H1 (cell line): Measurements from ENCODE around the gene GON4L. TPM values are rescaled to one million over a fixed set of nuclear protein-coding genes. Genes with fewer than 3 reads are reported as not detected.

Experiments used
- CTCF ChIA-PET: fragments of 300-600 bp; sonication (Branson Sonifier 250); formaldehyde crosslinking; loops from one replicate; lab custom pipeline; 2021; ENCODE audit not compliant: partially characterized antibody; lab: Charles Lee
- POLR2A ChIA-PET: fragments of 300-600 bp; sonication (Branson Sonifier 250); formaldehyde crosslinking; loops from one replicate; lab custom pipeline; 2021; ENCODE audit warnings: inconsistent platforms; ENCODE audit not compliant: partially characterized antibody; lab: Charles Lee
- DNase-seq, 2 experiments: peaks; one replicate each; pipeline versions ENCODE4 v3.0.0 to v3.0.0-alpha.2; 2010 to 2022; ENCODE audit warnings: low spot score in 2 of 2, low read depth in 1 of 2, mixed read lengths in 1 of 2
- FAIRE-seq: peaks from 2 replicates; lab custom pipeline; 2011; peaks lifted over from hg19 to GRCh38; lab: Jason Lieb, UNC
- H2AFZ ChIP-seq: 2 replicates; pipeline ENCODE4 v1.8.1; 2012; ENCODE audit warnings: low read length, inconsistent platforms
- H2AK5ac ChIP-seq: 2 replicates; pipeline ENCODE4 v1.6.1; 2013; ENCODE audit warnings: low read depth, low read length
- H2BK120ac ChIP-seq: replicated peaks from 2 replicates; pipeline ENCODE3; 2013; ENCODE audit warnings: low read depth, low read length, inconsistent platforms
- H2BK12ac ChIP-seq: 2 replicates; pipeline ENCODE4 v1.6.1; 2013; ENCODE audit warnings: low read depth, low read length
- H2BK15ac ChIP-seq: 2 replicates; pipeline ENCODE4 v1.6.1; 2013; ENCODE audit warnings: low read length
- H2BK20ac ChIP-seq: 2 replicates; pipeline ENCODE4 v1.6.1; 2013; ENCODE audit warnings: low read length
- H2BK5ac ChIP-seq: 2 replicates; pipeline ENCODE4 v1.6.1; 2013; ENCODE audit warnings: low read depth, low read length
- H3K14ac ChIP-seq: 2 replicates; pipeline ENCODE4 v1.6.1; 2013; ENCODE audit warnings: inconsistent platforms; ENCODE audit not compliant: insufficient read length
- H3K18ac ChIP-seq: 2 replicates; pipeline ENCODE4 v1.6.1; 2013; ENCODE audit warnings: low read length; ENCODE audit errors: extremely low read depth
- H3K23ac ChIP-seq: 2 replicates; pipeline ENCODE4 v1.6.1; 2013; ENCODE audit warnings: inconsistent platforms; ENCODE audit not compliant: insufficient read length
- H3K23me2 ChIP-seq: 2 replicates; pipeline ENCODE4 v1.6.1; 2013; ENCODE audit warnings: low read depth, low read length
- H3K27ac ChIP-seq: 2 replicates; pipeline ENCODE4 v1.6.1; 2011; ENCODE audit warnings: low read depth, low read length, inconsistent platforms
- H3K27me3 ChIP-seq, 4 experiments: replicated peaks in 1 of 4; 1 replicate in 1 of 4; 2 replicates in 3 of 4; pipeline versions ENCODE4 v1.6.1 to v1.8.1; 2011 to 2013; ENCODE audit warnings: low read length in 3 of 4, mild to moderate bottlenecking in 3 of 4, inconsistent platforms in 2 of 4, mixed read lengths in 2 of 4, moderate library complexity in 1 of 4; ENCODE audit not compliant: control insufficient read depth in 3 of 4, insufficient read depth in 3 of 4; ENCODE audit errors: extremely low read depth in 1 of 4
- H3K36me3 ChIP-seq, 4 experiments: 2 replicates each; pipeline versions ENCODE4 v1.6.1 to v1.8.1; 2011 to 2013; ENCODE audit warnings: mild to moderate bottlenecking in 4 of 4, low read length in 3 of 4, moderate library complexity in 2 of 4, control low read depth in 1 of 4, inconsistent platforms in 1 of 4; ENCODE audit not compliant: insufficient read depth in 4 of 4, control insufficient read depth in 2 of 4
- H3K4ac ChIP-seq: replicated peaks from 2 replicates; pipeline ENCODE3; 2013; ENCODE audit warnings: low read length, low read depth, mixed read lengths, inconsistent platforms; ENCODE audit not compliant: insufficient read length
- H3K4me1 ChIP-seq, 4 experiments: replicated peaks in 1 of 4; 1 replicate in 1 of 4; 2 replicates in 3 of 4; pipeline versions ENCODE4 v1.6.1 to v1.8.1; 2011 to 2013; ENCODE audit warnings: low read length in 3 of 4, inconsistent platforms in 2 of 4, mixed read lengths in 1 of 4; ENCODE audit not compliant: insufficient read depth in 4 of 4, control insufficient read depth in 3 of 4
- H3K4me2 ChIP-seq, 2 experiments: 2 replicates each; pipeline versions ENCODE4 v1.6.1 to v1.8.1; 2011 to 2013; ENCODE audit warnings: low read depth in 2 of 2, low read length in 2 of 2, control low read depth in 1 of 2, inconsistent platforms in 1 of 2, mild to moderate bottlenecking in 1 of 2; ENCODE audit not compliant: insufficient read depth in 1 of 2
- H3K4me3 ChIP-seq, 4 experiments: fragments of 200-600, 300-600 bp in 1 of 4; sonication (generic), shearing (Covaris generic), sonication (Bioruptor Twin) in 1 of 4; 2 replicates each; pipeline versions ENCODE4 v1.5.1 to v1.8.1; 2011 to 2016; ENCODE audit warnings: low read length in 4 of 4, low read depth in 3 of 4, control low read depth in 2 of 4, inconsistent platforms in 2 of 4, mild to moderate bottlenecking in 2 of 4, mixed read lengths in 1 of 4, moderate library complexity in 1 of 4; ENCODE audit not compliant: insufficient read depth in 2 of 4; ENCODE audit errors: extremely low read depth in 1 of 4
- H3K56ac ChIP-seq: replicated peaks from 2 replicates; pipeline ENCODE3; 2013; ENCODE audit warnings: low read depth, mild to moderate bottlenecking, mixed read lengths, low read length, inconsistent platforms; ENCODE audit not compliant: insufficient read length
- H3K79me1 ChIP-seq: 2 replicates; pipeline ENCODE4 v1.6.1; 2013; ENCODE audit warnings: low read depth, low read length, control low read depth
- H3K79me2 ChIP-seq, 2 experiments: 2 replicates each; pipeline versions ENCODE4 v1.6.1 to v1.8.1; 2012 to 2013; ENCODE audit warnings: low read length in 2 of 2, mild to moderate bottlenecking in 2 of 2, inconsistent platforms in 1 of 2; ENCODE audit not compliant: insufficient read depth in 2 of 2, control insufficient read depth in 1 of 2
- H3K9ac ChIP-seq, 4 experiments: replicated peaks in 1 of 4; 1 replicate in 1 of 4; 2 replicates in 3 of 4; pipeline versions ENCODE4 v1.6.1 to v1.8.1; 2011 to 2013; ENCODE audit warnings: low read depth in 3 of 4, low read length in 3 of 4, control low read depth in 2 of 4, mild to moderate bottlenecking in 2 of 4, moderate library complexity in 2 of 4, inconsistent platforms in 1 of 4; ENCODE audit errors: extremely low read depth in 1 of 4
- H3K9me3 ChIP-seq, 2 experiments: 2 replicates each; pipeline versions ENCODE4 v1.6.1 to v1.8.1; 2012 to 2013; ENCODE audit warnings: mild to moderate bottlenecking in 2 of 2, moderate library complexity in 2 of 2, control low read depth in 1 of 2, inconsistent platforms in 1 of 2, low read depth in 1 of 2, low read length in 1 of 2, mixed read lengths in 1 of 2; ENCODE audit not compliant: insufficient read depth in 2 of 2
- H4K20me1 ChIP-seq, 2 experiments: replicated peaks in 1 of 2; 2 replicates each; pipeline versions ENCODE3 to v1.8.1; 2011 to 2013; ENCODE audit warnings: inconsistent platforms in 2 of 2, low read length in 2 of 2, mild to moderate bottlenecking in 1 of 2; ENCODE audit not compliant: insufficient read depth in 2 of 2, control insufficient read depth in 1 of 2
- H4K5ac ChIP-seq: 2 replicates; pipeline ENCODE4 v1.6.1; 2013; ENCODE audit warnings: low read length, low read depth, mixed read lengths, inconsistent platforms; ENCODE audit not compliant: insufficient read length
- H4K8ac ChIP-seq: 2 replicates; pipeline ENCODE4 v1.8.0; 2013; ENCODE audit warnings: mild to moderate bottlenecking, moderate library complexity, low read length, inconsistent platforms; ENCODE audit not compliant: insufficient read depth; ENCODE audit errors: extremely low read depth
- H4K91ac ChIP-seq: replicated peaks from 2 replicates; pipeline ENCODE3; 2013; ENCODE audit warnings: low read length, mixed read lengths, inconsistent platforms; ENCODE audit not compliant: insufficient read length
- EP300 ChIP-seq, 2 experiments: IDR thresholded peaks; 1 replicate in 1 of 2; 2 replicates in 1 of 2; pipeline ENCODE4 v1.6.1; 2011 to 2012; ENCODE audit warnings: low read depth in 2 of 2, low read length in 2 of 2, mild to moderate bottlenecking in 2 of 2, borderline replicate concordance in 1 of 2, inconsistent platforms in 1 of 2, moderate library complexity in 1 of 2
- KDM5A ChIP-seq: fragments of 200-600 bp; IDR thresholded peaks from 2 replicates; pipeline ENCODE4 v1.7.1; 2012; ENCODE audit warnings: mild to moderate bottlenecking, low read length, inconsistent platforms, mixed read lengths
- RBBP5 ChIP-seq: IDR thresholded peaks from 2 replicates; pipeline ENCODE4 v1.7.1; 2012; ENCODE audit warnings: low read depth, mild to moderate bottlenecking, inconsistent platforms, low read length, moderate library complexity, borderline replicate concordance
- USF2 ChIP-seq: IDR thresholded peaks from 2 replicates; pipeline ENCODE4 v1.6.1; 2011; ENCODE audit warnings: low read length, improper control_type of control experiment
- WGBS, 2 experiments: shearing (Covaris generic) in 1 of 2; methylation state at CpG; one replicate each; pipeline versions ENCODE4 v1.1.6 to v1.1.7; 2013 to 2015; ENCODE audit warnings: low lambda C conversion rate in 2 of 2, mixed read lengths in 2 of 2, inconsistent platforms in 1 of 2, low coverage in 1 of 2, missing lambda C conversion rate in 1 of 2; ENCODE audit not compliant: insufficient replicate concordance in 2 of 2, insufficient coverage in 1 of 2, insufficient read length in 1 of 2; ENCODE audit errors: extremely low coverage in 1 of 2, missing lambda C conversion rate in 1 of 2; 5-methylcytosine and 5-hydroxymethylcytosine counted together
- polyA plus RNA-seq, 7 experiments: library from polyadenylated mRNA; depleted of rRNA in 3 of 7; stranded (reverse) in 5 of 7; unstranded in 2 of 7; fragments of >200 nt in 5 of 7; fragments of 200-250 nt in 2 of 7; gene quantifications; 1 replicate in 5 of 7; 2 replicates in 1 of 7; 4 replicates in 1 of 7; pipeline versions ENCODE4 v1.2.1 to v1.2.3, GENCODE V29; 2011 to 2013; ENCODE audit warnings: missing spikeins in 2 of 7, mixed read lengths in 2 of 7
- total RNA-seq: library from RNA; stranded (reverse); fragmentation: NEBNext Ultra II Directional; extraction: Animal tissue kit (Norgen Biotek cat#: 25700); gene quantifications from 2 replicates; pipeline ENCODE4 v1.2.1, GENCODE V29; 2021

The GON4L gene
- total and polyA plus RNA-seq, 2 of the 8 experiments (the other 6 are each of a cell fraction or from before 2014, with no cell fraction given), result 26.2 to 52.1 TPM

- CTCF ChIA-PET, result no interaction called here
These were observed 29.6 kb downstream of the GON4L start for GRCh38 chr1:155827450-155827849.

More at GRCh38 chr1:155827450-155827849, 29.6 kb downstream of the GON4L start:
- no peaks in the 10 kb centered on the region; the same call in 1 of the 2 replicates for H3K23me2 ChIP-seq
- H3K4me2 ChIP-seq, result no peak overlapping the region
- no peaks in the 10 kb centered on the region for H3K27me3 ChIP-seq
- no peak overlapping the region for H3K56ac ChIP-seq
- POLR2A ChIA-PET, result no interaction called here
- H2BK15ac ChIP-seq, result no peak overlapping the region
- 98% methylated on average over 4 of the region's 4 CpGs; no CpG with 5 or more reads in 1 of the 2 experiments for WGBS, 2 experiments
- H3K18ac ChIP-seq, result no peak overlapping the region
- H2BK120ac ChIP-seq, result no peak overlapping the region
- H3K9ac ChIP-seq, result no peak overlapping the region
- no peak overlapping the region for H2BK20ac ChIP-seq
- H3K79me2 ChIP-seq, result peaks cover 0 to 3% of the 10 kb centered on the region in 2 experiments; a peak in 2 of 4 replicates
- TF ChIP-seq USF2 (no peak), KDM5A (no peak), RBBP5 (no peak), EP300 (IDR thresholded peaks at IDR 0.05; ENCODE audit: borderline replicate concordance in 1 of 2, low read depth in 2 of 2, low read length in 2 of 2) (no peak)
- H3K23ac ChIP-seq, result no peak overlapping the region
- no peaks in the 10 kb centered on the region for H3K9me3 ChIP-seq
- H2BK5ac ChIP-seq, result no peak overlapping the region
- no peak overlapping the region for H2AK5ac ChIP-seq
- FAIRE-seq, result no peak
- no peak overlapping the region for H3K14ac ChIP-seq
- no peak overlapping the region for H3K4me3 ChIP-seq
- H2AFZ ChIP-seq, result no peak overlapping the region
- H3K79me1 ChIP-seq, result peaks cover 6% of the 10 kb centered on the region
- H4K20me1 ChIP-seq, result no peaks in the 10 kb centered on the region
- H3K36me3 ChIP-seq, result peaks cover 0 to 14% (median 5%) of the 10 kb centered on the region in 4 experiments; a peak in 4 of 8 replicates
- no peak for DNase-seq
- no peak overlapping the region for H3K27ac ChIP-seq
- H4K8ac ChIP-seq, result no peak overlapping the region
- H3K4ac ChIP-seq, result no peak overlapping the region
- no peak overlapping the region for H4K91ac ChIP-seq
- no peak overlapping the region for H2BK12ac ChIP-seq
- H3K4me1 ChIP-seq, result no peaks in the 10 kb centered on the region
- no peak overlapping the region for H4K5ac ChIP-seq
